ENCODE measurements around the gene CSNK1G2. TPM values are rescaled to one million over a fixed set of nuclear protein-coding genes. Genes with fewer than 3 reads are reported as not detected.

Gene CSNK1G2
- total and polyA plus RNA-seq, 2 of the 13 experiments (the other 11 are each of a cell fraction or from before 2014, with no cell fraction given), result 53.8 to 72.5 TPM

DNA sequence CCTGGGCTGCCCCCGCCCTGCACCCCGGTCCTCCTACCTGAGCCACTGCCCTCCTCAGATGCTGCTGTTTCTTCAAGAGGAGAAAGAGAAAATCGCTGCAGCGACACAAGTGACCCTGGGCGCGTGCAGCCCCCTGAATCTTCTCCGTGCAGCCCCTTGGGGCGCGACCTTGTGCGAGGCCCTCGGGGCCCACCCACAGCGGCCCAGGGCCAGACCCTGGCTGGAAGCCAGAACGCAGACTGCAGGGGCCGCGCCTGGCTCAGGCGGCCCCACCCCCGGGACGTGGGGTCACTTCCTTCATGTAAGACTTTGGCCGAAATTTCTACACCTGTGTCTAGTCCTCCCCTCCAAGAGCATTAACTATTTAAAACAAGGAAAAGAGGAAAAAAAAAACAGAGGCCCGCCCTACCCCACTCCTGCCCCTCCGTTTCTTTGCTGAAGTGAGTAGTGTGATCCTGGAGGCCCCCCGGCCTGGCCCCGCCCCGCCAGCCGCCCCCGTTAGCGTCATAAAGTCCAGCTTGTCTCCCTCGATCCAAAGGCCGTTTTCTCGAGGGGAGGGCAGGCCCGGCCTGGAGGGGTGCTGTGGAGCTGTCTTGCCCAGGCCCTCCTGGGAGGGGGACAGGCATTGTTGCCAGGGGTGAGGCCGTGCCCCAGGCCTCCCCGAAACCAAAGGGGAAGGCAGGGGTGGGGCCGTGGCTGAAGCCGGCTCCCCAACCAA, 39.3 kb downstream of the CSNK1G2 start (continued):
- TF ChIP-seq, protein P1, sequence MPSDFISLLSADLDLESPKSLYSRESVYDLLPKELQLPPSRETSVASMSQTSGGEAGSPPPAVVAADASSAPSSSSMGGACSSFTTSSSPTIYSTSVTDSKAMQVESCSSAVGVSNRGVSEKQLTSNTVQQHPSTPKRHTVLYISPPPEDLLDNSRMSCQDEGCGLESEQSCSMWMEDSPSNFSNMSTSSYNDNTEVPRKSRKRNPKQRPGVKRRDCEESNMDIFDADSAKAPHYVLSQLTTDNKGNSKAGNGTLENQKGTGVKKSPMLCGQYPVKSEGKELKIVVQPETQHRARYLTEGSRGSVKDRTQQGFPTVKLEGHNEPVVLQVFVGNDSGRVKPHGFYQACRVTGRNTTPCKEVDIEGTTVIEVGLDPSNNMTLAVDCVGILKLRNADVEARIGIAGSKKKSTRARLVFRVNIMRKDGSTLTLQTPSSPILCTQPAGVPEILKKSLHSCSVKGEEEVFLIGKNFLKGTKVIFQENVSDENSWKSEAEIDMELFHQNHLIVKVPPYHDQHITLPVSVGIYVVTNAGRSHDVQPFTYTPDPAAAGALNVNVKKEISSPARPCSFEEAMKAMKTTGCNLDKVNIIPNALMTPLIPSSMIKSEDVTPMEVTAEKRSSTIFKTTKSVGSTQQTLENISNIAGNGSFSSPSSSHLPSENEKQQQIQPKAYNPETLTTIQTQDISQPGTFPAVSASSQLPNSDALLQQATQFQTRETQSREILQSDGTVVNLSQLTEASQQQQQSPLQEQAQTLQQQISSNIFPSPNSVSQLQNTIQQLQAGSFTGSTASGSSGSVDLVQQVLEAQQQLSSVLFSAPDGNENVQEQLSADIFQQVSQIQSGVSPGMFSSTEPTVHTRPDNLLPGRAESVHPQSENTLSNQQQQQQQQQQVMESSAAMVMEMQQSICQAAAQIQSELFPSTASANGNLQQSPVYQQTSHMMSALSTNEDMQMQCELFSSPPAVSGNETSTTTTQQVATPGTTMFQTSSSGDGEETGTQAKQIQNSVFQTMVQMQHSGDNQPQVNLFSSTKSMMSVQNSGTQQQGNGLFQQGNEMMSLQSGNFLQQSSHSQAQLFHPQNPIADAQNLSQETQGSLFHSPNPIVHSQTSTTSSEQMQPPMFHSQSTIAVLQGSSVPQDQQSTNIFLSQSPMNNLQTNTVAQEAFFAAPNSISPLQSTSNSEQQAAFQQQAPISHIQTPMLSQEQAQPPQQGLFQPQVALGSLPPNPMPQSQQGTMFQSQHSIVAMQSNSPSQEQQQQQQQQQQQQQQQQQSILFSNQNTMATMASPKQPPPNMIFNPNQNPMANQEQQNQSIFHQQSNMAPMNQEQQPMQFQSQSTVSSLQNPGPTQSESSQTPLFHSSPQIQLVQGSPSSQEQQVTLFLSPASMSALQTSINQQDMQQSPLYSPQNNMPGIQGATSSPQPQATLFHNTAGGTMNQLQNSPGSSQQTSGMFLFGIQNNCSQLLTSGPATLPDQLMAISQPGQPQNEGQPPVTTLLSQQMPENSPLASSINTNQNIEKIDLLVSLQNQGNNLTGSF (CRISPR knock-in tag; IDR thresholded peaks at IDR 0.05), result no peak
- no peak for TF ChIP-seq HES4 (CRISPR knock-in tag; IDR thresholded peaks at IDR 0.05; ENCODE audit: borderline replicate concordance)
- no peak for TF ChIP-seq ZNF512 (CRISPR knock-in tag; IDR thresholded peaks at IDR 0.05)
- no peak for TF ChIP-seq ASH2L (IDR thresholded peaks at IDR 0.05; ENCODE audit: insufficient read length, low read depth, low read length)
- no peak for TF ChIP-seq MED13 (CRISPR knock-in tag; IDR thresholded peaks at IDR 0.05)
- no peak for TF ChIP-seq HDAC6 (IDR thresholded peaks at IDR 0.05; ENCODE audit: low read depth, low read length)
- no peak for TF ChIP-seq ZNF737 (CRISPR knock-in tag; IDR thresholded peaks at IDR 0.05; ENCODE audit: borderline replicate concordance)
